Liver (tissue), 9 donors: ENCODE results near the gene NCAPH2. TPM values are rescaled to one million over a fixed set of nuclear protein-coding genes. Genes with fewer than 3 reads are reported as not detected.

ENCODE experiments used
- DNase-seq: peaks from one replicate; pipeline ENCODE4 v3.0.0-alpha.2; 2017; ENCODE audit warnings: low spot score
- H3K27ac ChIP-seq, 2 donors: one replicate each; pipeline ENCODE4 v1.7.0; 2013; ENCODE audit warnings: inconsistent platforms in 2 of 2, low read length in 2 of 2, control low read depth in 1 of 2, low read depth in 1 of 2, mild to moderate bottlenecking in 1 of 2
- H3K27me3 ChIP-seq, 4 donors: one replicate each; pipeline versions ENCODE4 v1.6.1 to v1.7.0; 2013; ENCODE audit warnings: low read length in 3 of 4, inconsistent platforms in 1 of 4, mild to moderate bottlenecking in 1 of 4, moderate library complexity in 1 of 4; ENCODE audit not compliant: control insufficient read depth in 4 of 4, insufficient read depth in 4 of 4
- H3K36me3 ChIP-seq, 4 donors: one replicate each; pipeline versions ENCODE4 v1.6.1 to v1.7.0; 2013; ENCODE audit warnings: low read length in 3 of 4, mild to moderate bottlenecking in 3 of 4, low read depth in 1 of 4, moderate library complexity in 1 of 4; ENCODE audit not compliant: control insufficient read depth in 4 of 4, insufficient read depth in 3 of 4
- H3K4me1 ChIP-seq, 4 donors: one replicate each; pipeline versions ENCODE4 v1.6.1 to v1.7.0; 2013; ENCODE audit warnings: low read length in 3 of 4, mild to moderate bottlenecking in 3 of 4, moderate library complexity in 1 of 4; ENCODE audit not compliant: control insufficient read depth in 4 of 4, insufficient read depth in 4 of 4
- H3K4me3 ChIP-seq, 3 donors: one replicate each; pipeline versions ENCODE4 v1.6.1 to v1.7.0; 2013; ENCODE audit warnings: low read length in 3 of 3, control low read depth in 1 of 3, low read depth in 1 of 3, mild to moderate bottlenecking in 1 of 3
- H3K9ac ChIP-seq, 2 donors: one replicate each; pipeline ENCODE4 v1.7.0; 2013; ENCODE audit warnings: low read length in 2 of 2, mild to moderate bottlenecking in 2 of 2, moderate library complexity in 2 of 2, control low read depth in 1 of 2, low read depth in 1 of 2
- H3K9me3 ChIP-seq, 4 donors: one replicate each; pipeline versions ENCODE4 v1.6.1 to v1.7.0; 2013; ENCODE audit warnings: low read length in 3 of 4; ENCODE audit not compliant: control insufficient read depth in 4 of 4
- EGR1 ChIP-seq, 2 donors: IDR thresholded peaks; 2 replicates each; pipeline ENCODE4 v1.6.1; 2016 to 2018; ENCODE audit warnings: antibody characterized with exemption in 2 of 2, low read depth in 2 of 2
- FOXA1 ChIP-seq: IDR thresholded peaks from 2 replicates; pipeline ENCODE4 v1.6.1; 2016; ENCODE audit warnings: antibody characterized with exemption
- GABPA ChIP-seq, 2 donors: IDR thresholded peaks in 1 of 2; conservative IDR thresholded peaks in 1 of 2; 2 replicates each; pipeline ENCODE4 v1.6.1; 2016; ENCODE audit warnings: antibody characterized with exemption in 2 of 2, mild to moderate bottlenecking in 1 of 2, moderate library complexity in 1 of 2
- HNF4A ChIP-seq, 2 donors: conservative IDR thresholded peaks; 2 replicates each; pipeline ENCODE4 v1.6.1; 2016; ENCODE audit warnings: antibody characterized with exemption in 2 of 2, mild to moderate bottlenecking in 2 of 2
- HNF4G ChIP-seq: IDR thresholded peaks from 2 replicates; pipeline ENCODE4 v1.6.1; 2016; ENCODE audit warnings: antibody characterized with exemption
- NR2F2 ChIP-seq: IDR thresholded peaks from 2 replicates; pipeline ENCODE4 v1.6.1; 2016; ENCODE audit warnings: antibody characterized with exemption
- RAD21 ChIP-seq, 2 donors: IDR thresholded peaks; 2 replicates each; pipeline ENCODE4 v1.6.1; 2016; ENCODE audit warnings: antibody characterized with exemption in 2 of 2, mild to moderate bottlenecking in 2 of 2
- REST ChIP-seq: IDR thresholded peaks from 2 replicates; pipeline ENCODE4 v1.6.1; 2016; ENCODE audit warnings: antibody characterized with exemption, mild to moderate bottlenecking
- RXRA ChIP-seq, 2 donors: IDR thresholded peaks; 2 replicates each; pipeline ENCODE4 v1.6.1; 2017 to 2018; ENCODE audit warnings: antibody characterized with exemption in 2 of 2, mild to moderate bottlenecking in 1 of 2
- SP1 ChIP-seq: IDR thresholded peaks from 2 replicates; pipeline ENCODE4 v1.6.1; 2018; ENCODE audit warnings: antibody characterized with exemption, mild to moderate bottlenecking
- TAF1 ChIP-seq: conservative IDR thresholded peaks from 2 replicates; pipeline ENCODE4 v1.6.1; 2016; ENCODE audit warnings: antibody characterized with exemption, mild to moderate bottlenecking
- YY1 ChIP-seq: IDR thresholded peaks from 2 replicates; pipeline ENCODE4 v1.6.1; 2016; ENCODE audit warnings: antibody characterized with exemption, mild to moderate bottlenecking
- ZBTB33 ChIP-seq: IDR thresholded peaks from 2 replicates; pipeline ENCODE4 v1.6.1; 2016; ENCODE audit warnings: antibody characterized with exemption
- WGBS: extraction: QIAGEN DNeasy Blood & Tissue Kit; methylation state at CpG from one replicate; pipeline ENCODE4 v1.1.7; 2013; 5-methylcytosine and 5-hydroxymethylcytosine counted together
- polyA plus RNA-seq, 2 donors: library from polyadenylated mRNA; stranded (reverse) in 1 of 2; unstranded in 1 of 2; fragments of 200-250 nt in 1 of 2; fragments of >200 nt in 1 of 2; fragmentation: Nextera tagmentation in 1 of 2; extraction: Ambion mirVana in 1 of 2; gene quantifications; one replicate each; pipeline versions ENCODE4 v1.2.1 to v1.2.3, GENCODE V29; 2013 to 2015
- total RNA-seq, 2 donors: library from RNA; depleted of rRNA; stranded (reverse); fragments of >200 nt; gene quantifications; one replicate each; pipeline ENCODE4 v1.2.3, GENCODE V29; 2014
- donor health status: healthy.
- donor health status: healthy.
- donor health status: healthy.
- donor health status: healthy.
- donor health status: healthy.

NCAPH2 gene
- total and polyA plus RNA-seq, 4 donors = 12.0 to 30.8 (median 13.9) TPM

GRCh38 chr22:50573491-50574382, 65.7 kb downstream of the NCAPH2 start:
- 93% methylated on average over 26 of the region's 26 CpGs for WGBS
- no peak for TF ChIP-seq RAD21 (IDR thresholded peaks at IDR 0.05)
- peaks cover 0 to 17% (median 0%) of the 10 kb centered on the region in 4 donors for H3K36me3 ChIP-seq
- no peaks in the 10 kb centered on the region for H3K9me3 ChIP-seq
- H3K9ac ChIP-seq = no peak overlapping the region
- no peaks in the 10 kb centered on the region for H3K27me3 ChIP-seq
- DNase-seq = no peak
- H3K4me3 ChIP-seq = no peak overlapping the region
- H3K4me1 ChIP-seq = peaks cover 10 to 31% (median 22%) of the 10 kb centered on the region in 4 donors
- no peak overlapping the region for H3K27ac ChIP-seq

- H3K27me3 ChIP-seq = no peaks in the 10 kb centered on the region
- WGBS = 93% methylated on average over 11 of the region's 11 CpGs
- peaks cover 8 to 26% (median 20%) of the 10 kb centered on the region in 4 donors for H3K4me1 ChIP-seq
- no peak overlapping the region for H3K9ac ChIP-seq
- no peak for TF ChIP-seq HNF4A (conservative IDR thresholded peaks at IDR 0.05)
- TF ChIP-seq RXRA (IDR thresholded peaks at IDR 0.05) = no peak
- no peak for TF ChIP-seq EGR1 (IDR thresholded peaks at IDR 0.05; ENCODE audit: low read depth in 2 of 2)
- TF ChIP-seq FOXA1 = no peak
- TF ChIP-seq HNF4G = no peak
- TF ChIP-seq RAD21 (IDR thresholded peaks at IDR 0.05) = no peak
- TF ChIP-seq NR2F2 = no peak
- TF ChIP-seq ZBTB33 = no peak
- TF ChIP-seq GABPA (IDR thresholded peaks at IDR 0.05 in 1 of 2, conservative IDR thresholded peaks at IDR 0.05 in 1 of 2) = no peak
- TF ChIP-seq SP1 = no peak
- no peak for TF ChIP-seq REST
- no peak for TF ChIP-seq TAF1
- no peak for TF ChIP-seq YY1
- H3K27ac ChIP-seq = no peak overlapping the region
- peaks cover 0 to 13% (median under 1%) of the 10 kb centered on the region in 4 donors for H3K36me3 ChIP-seq
- DNase-seq = no peak
- no peak overlapping the region for H3K4me3 ChIP-seq
- H3K9me3 ChIP-seq = no peaks in the 10 kb centered on the region
Measured at GRCh38 chr22:50574383-50574755, 66.3 kb downstream of the NCAPH2 start.

Other genes with a start within 250 kb of the NCAPH2 start
- gene MAPK12, start 246.5 kb upstream of the NCAPH2 start, total RNA-seq = 1 to 10 TPM; 2.3 to 2.8 TPM
- 1 to 10 TPM in 1 of 2 donors, under 1 TPM in 1; 0.83 to 1.5 TPM for gene MAPK12, start 246.5 kb upstream of the NCAPH2 start, polyA plus RNA-seq
- 1 to 10 TPM in 1 of 2 donors, under 1 TPM in 1; 0.65 to 1.2 TPM for gene MAPK11, start 237.8 kb upstream of the NCAPH2 start, total RNA-seq
- 1 to 10 TPM in 1 of 2 donors, under 1 TPM in 1; 0.83 to 2.0 TPM for gene MAPK11, start 237.8 kb upstream of the NCAPH2 start, polyA plus RNA-seq
- gene PLXNB2, start 200.6 kb upstream of the NCAPH2 start, total RNA-seq = 10 to 100 TPM; 28.8 to 95.7 TPM
- 10 to 100 TPM; 60.1 to 87.8 TPM for gene PLXNB2, start 200.6 kb upstream of the NCAPH2 start, polyA plus RNA-seq
- gene DENND6B, start 181.2 kb upstream of the NCAPH2 start, total RNA-seq = 1 to 10 TPM; 1.1 to 1.2 TPM
- 1 to 10 TPM in 1 of 2 donors, under 1 TPM in 1; 0.86 to 1.0 TPM for gene DENND6B, start 181.2 kb upstream of the NCAPH2 start, polyA plus RNA-seq
- 100 to 1,000 TPM in 1 of 2 donors, 10 to 100 TPM in 1; 51.7 to 117 TPM for gene PPP6R2, start 164.9 kb upstream of the NCAPH2 start, total RNA-seq
- 10 to 100 TPM; 28.8 to 42.6 TPM for gene PPP6R2, start 164.9 kb upstream of the NCAPH2 start, polyA plus RNA-seq
- 10 to 100 TPM; 21.8 to 37.6 TPM for gene SBF1, start 33.2 kb upstream of the NCAPH2 start, total RNA-seq
- gene SBF1, start 33.2 kb upstream of the NCAPH2 start, polyA plus RNA-seq = 10 to 100 TPM in 1 of 2 donors, 1 to 10 TPM in 1; 8.3 to 11.0 TPM
- 1 to 10 TPM in 1 of 2 donors, under 1 TPM in 1; 0.79 to 1.8 TPM for gene ADM2, start 26.7 kb upstream of the NCAPH2 start, total RNA-seq
- gene ADM2, start 26.7 kb upstream of the NCAPH2 start, polyA plus RNA-seq = 1 to 10 TPM in 1 of 2 donors, under 1 TPM in 1; 0.89 to 2.8 TPM
- not detected for gene MIOX, start 21.4 kb upstream of the NCAPH2 start, total RNA-seq
- not detected for gene MIOX, start 21.4 kb upstream of the NCAPH2 start, polyA plus RNA-seq
- 10 to 100 TPM; 24.0 to 27.9 TPM for gene LMF2, start 522 bp upstream of the NCAPH2 start, total RNA-seq
- 10 to 100 TPM; 16.7 to 35.6 TPM for gene LMF2, start 522 bp upstream of the NCAPH2 start, polyA plus RNA-seq
- gene SCO2, start 17.4 kb downstream of the NCAPH2 start, total RNA-seq = 1 to 10 TPM; 1.4 to 1.7 TPM
- 1 to 10 TPM; 1.9 to 2.9 TPM for gene SCO2, start 17.4 kb downstream of the NCAPH2 start, polyA plus RNA-seq
- gene TYMP, start 21.8 kb downstream of the NCAPH2 start, total RNA-seq = 100 to 1,000 TPM in 1 of 2 donors, 10 to 100 TPM in 1; 41.2 to 109 TPM
- gene TYMP, start 21.8 kb downstream of the NCAPH2 start, polyA plus RNA-seq = 10 to 100 TPM; 34.0 to 89.8 TPM
- under 1 TPM in 1 of 2 donors, not detected in 1; 0.08 TPM for gene KLHDC7B, start 37.7 kb downstream of the NCAPH2 start, total RNA-seq
- under 1 TPM; 0.08 to 0.16 TPM for gene KLHDC7B, start 37.7 kb downstream of the NCAPH2 start, polyA plus RNA-seq
- 1 to 10 TPM in 1 of 2 donors, not detected in 1; 2.2 TPM for gene SYCE3, start 54.7 kb downstream of the NCAPH2 start, total RNA-seq
- under 1 TPM in 1 of 2 donors, not detected in 1; 0.45 TPM for gene SYCE3, start 54.7 kb downstream of the NCAPH2 start, polyA plus RNA-seq
- gene CPT1B, start 70.2 kb downstream of the NCAPH2 start, total RNA-seq = 10 to 100 TPM in 1 of 2 donors, 1 to 10 TPM in 1; 3.0 to 13.6 TPM
- gene CPT1B, start 70.2 kb downstream of the NCAPH2 start, polyA plus RNA-seq = 1 to 10 TPM; 4.0 to 5.7 TPM
- gene CHKB, start 74.6 kb downstream of the NCAPH2 start, total RNA-seq = 10 to 100 TPM; 18.4 to 24.2 TPM
- 10 to 100 TPM; 17.9 to 22.9 TPM for gene CHKB, start 74.6 kb downstream of the NCAPH2 start, polyA plus RNA-seq
- under 1 TPM; 0.09 to 0.17 TPM for gene MAPK8IP2, start 92.6 kb downstream of the NCAPH2 start, total RNA-seq
- gene MAPK8IP2, start 92.6 kb downstream of the NCAPH2 start, polyA plus RNA-seq = under 1 TPM; 0.04 to 0.37 TPM
- 10 to 100 TPM in 1 of 2 donors, 1 to 10 TPM in 1; 6.8 to 11.4 TPM for gene ARSA, start 119.9 kb downstream of the NCAPH2 start, total RNA-seq
- gene ARSA, start 119.9 kb downstream of the NCAPH2 start, polyA plus RNA-seq = 10 to 100 TPM; 20.3 to 28.0 TPM
- gene SHANK3, start 164.6 kb downstream of the NCAPH2 start, total RNA-seq = 1 to 10 TPM; 5.1 to 10.0 TPM
- 1 to 10 TPM; 1.1 to 6.4 TPM for gene SHANK3, start 164.6 kb downstream of the NCAPH2 start, polyA plus RNA-seq
- under 1 TPM; 0.09 to 0.17 TPM for gene ACR, start 230.0 kb downstream of the NCAPH2 start, total RNA-seq
- gene ACR, start 230.0 kb downstream of the NCAPH2 start, polyA plus RNA-seq = under 1 TPM; 0.07 to 0.14 TPM